Measurements from ENCODE around the gene MOV10L1. TPM values are rescaled to one million over a fixed set of nuclear protein-coding genes. Genes with fewer than 3 reads are reported as not detected.

The MOV10L1 gene
- total RNA-seq, 4 donors from 2014 or later = 0.33 to 1.5 (median 1.0) TPM

DNA sequence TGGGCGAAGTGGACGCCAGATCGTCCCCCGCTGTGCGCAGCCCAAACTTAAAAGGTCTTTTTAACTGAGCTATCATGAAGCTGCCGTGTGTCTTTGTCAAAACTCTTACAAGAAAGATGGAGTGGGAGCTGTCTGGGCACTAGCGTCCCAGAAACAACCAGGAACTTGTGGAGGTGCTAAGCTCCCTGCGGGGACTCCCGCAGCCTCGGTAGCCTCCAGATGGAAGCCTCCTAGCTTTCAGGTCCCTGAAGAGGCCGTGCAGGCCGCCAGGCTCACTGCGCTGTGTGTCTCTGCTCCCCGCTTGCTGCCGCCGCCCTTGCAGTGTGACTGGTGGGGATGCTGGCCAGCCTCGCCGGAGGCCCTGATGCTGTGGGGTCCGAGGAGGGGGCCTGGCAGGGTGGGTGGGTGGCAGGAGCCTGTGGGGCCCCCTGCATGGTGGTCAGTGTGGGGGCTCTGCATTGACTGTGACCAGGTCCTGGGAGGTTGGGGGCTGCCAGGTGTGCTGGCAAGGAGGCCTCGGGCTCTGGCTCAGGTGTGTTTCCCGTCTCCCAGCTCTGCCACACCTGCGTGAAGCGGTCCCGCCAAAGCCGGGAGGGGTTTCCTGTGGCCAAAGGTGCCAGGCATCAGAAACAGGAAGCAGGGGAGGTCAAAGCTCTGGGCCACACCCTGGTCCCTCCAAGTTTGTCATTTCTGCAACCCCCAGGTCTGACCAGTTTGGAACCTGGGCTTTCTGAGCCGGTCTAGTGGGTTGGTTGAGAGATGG lies 97.1 kb downstream of the MOV10L1 start:
- no peaks in the 10 kb centered on the region for H3K27me3 ChIP-seq
- H3K4me3 ChIP-seq (replicated peaks in 1 of 3) = peak overlapping the region in 2 of 3 donors; percentile 33 to 81
- H3K4me1 ChIP-seq = peaks cover 59 to 72% of the 10 kb centered on the region in 2 donors
- intact Hi-C loops (cut with DNase I) = no loop called here
- DNase-seq = no peak
- H3K36me3 ChIP-seq = no peaks in the 10 kb centered on the region
- TF ChIP-seq POLR2A (IDR thresholded peaks at IDR 0.05) = no peak
- TF ChIP-seq, protein P1, sequence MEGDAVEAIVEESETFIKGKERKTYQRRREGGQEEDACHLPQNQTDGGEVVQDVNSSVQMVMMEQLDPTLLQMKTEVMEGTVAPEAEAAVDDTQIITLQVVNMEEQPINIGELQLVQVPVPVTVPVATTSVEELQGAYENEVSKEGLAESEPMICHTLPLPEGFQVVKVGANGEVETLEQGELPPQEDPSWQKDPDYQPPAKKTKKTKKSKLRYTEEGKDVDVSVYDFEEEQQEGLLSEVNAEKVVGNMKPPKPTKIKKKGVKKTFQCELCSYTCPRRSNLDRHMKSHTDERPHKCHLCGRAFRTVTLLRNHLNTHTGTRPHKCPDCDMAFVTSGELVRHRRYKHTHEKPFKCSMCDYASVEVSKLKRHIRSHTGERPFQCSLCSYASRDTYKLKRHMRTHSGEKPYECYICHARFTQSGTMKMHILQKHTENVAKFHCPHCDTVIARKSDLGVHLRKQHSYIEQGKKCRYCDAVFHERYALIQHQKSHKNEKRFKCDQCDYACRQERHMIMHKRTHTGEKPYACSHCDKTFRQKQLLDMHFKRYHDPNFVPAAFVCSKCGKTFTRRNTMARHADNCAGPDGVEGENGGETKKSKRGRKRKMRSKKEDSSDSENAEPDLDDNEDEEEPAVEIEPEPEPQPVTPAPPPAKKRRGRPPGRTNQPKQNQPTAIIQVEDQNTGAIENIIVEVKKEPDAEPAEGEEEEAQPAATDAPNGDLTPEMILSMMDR (IDR thresholded peaks at IDR 0.05) = no peak
- H3K9me3 ChIP-seq = no peaks in the 10 kb centered on the region
- peak overlapping the region in 2 of 3 donors; percentile 67 to 77 for H3K27ac ChIP-seq
- 60 to 62% methylated on average over 8 to 15 of the region's 26 CpGs for WGBS, 2 donors

DNA sequence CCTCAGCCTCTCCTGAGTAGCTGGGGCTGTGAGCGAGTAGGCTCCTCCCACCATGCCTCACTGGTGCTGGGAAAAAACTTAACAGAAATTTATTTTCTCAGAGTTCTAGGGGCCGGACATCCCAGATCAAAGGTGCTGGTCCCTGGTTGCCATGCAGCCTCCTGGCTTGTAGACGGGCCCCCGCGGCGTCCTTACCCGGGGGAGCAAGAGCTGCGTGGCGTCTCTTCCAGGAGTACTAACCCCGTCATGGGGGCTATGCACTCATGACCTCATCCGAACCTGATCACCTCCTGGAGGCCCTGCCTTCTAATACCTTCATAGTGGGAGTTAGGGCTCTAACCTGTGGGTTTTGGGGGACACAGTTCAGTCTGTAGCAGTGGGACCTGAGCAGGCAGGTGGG lies 98.5 kb downstream of the MOV10L1 start:
- Histone ChIP-seq H3K27ac (no peak overlapping the region), H3K4me1 (peaks cover 48 to 61% of the 10 kb centered on the region in 2 donors), H3K27me3 (no peaks in the 10 kb centered on the region), H3K4me3 (replicated peaks in 1 of 3) (no peak overlapping the region), H3K9me3 (no peaks in the 10 kb centered on the region), H3K36me3 (no peaks in the 10 kb centered on the region)
- 86 to 94% methylated on average over 1 to 11 of the region's 11 CpGs for WGBS, 2 donors
- no peak for TF ChIP-seq POLR2A (IDR thresholded peaks at IDR 0.05)
- TF ChIP-seq, protein P1 (IDR thresholded peaks at IDR 0.05) = no peak
- intact Hi-C loops (cut with DNase I) = no loop called here
- DNase-seq = no peak

DNA sequence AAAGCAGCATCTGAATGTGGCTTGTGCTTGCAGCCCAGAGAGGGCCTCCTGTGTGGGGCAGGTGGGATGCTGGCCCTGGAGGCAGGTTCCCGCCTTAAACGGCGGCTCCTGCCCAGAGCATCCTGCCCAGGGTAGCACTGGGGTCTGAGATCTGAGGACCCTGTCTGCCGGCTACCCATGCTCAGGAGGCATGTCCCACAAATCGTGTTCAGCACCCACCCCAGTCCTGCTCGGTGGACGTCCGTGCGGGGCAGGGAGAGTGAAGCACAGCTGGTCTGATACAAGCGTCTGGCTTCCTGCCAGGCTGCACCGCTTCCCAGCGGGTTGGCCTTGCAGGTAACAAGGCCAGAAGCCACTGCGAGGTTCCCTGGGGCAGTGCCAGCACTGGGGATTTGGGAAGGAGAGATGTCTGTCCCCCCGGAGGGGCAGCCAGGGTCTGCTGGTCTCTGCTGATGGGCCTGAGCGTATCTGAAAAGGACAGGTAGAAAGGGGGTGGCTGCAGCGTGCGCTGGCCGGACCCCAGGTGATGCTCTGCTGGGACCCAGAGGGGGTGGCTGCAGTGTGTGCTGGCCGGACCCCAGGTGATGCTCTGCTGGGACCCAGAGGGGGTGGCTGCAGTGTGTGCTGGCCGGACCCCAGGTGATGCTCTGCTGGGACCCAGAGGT lies 99.5 kb downstream of the MOV10L1 start:
- no peak for TF ChIP-seq POLR2A (IDR thresholded peaks at IDR 0.05)
- TF ChIP-seq, protein P1 (IDR thresholded peaks at IDR 0.05) = no peak
- intact Hi-C loops (cut with DNase I) = no loop called here
- no peak for DNase-seq
- Histone ChIP-seq H3K4me1 (peaks cover 41 to 52% of the 10 kb centered on the region in 2 donors), H3K27me3 (no peaks in the 10 kb centered on the region), H3K9me3 (no peaks in the 10 kb centered on the region), H3K4me3 (replicated peaks in 1 of 3) (no peak overlapping the region), H3K36me3 (peaks cover 2 to 4% of the 10 kb centered on the region in 2 donors), H3K27ac (peak overlapping the region; percentile 80 to 91 (median 83))
- 84% methylated on average over 10 of the region's 20 CpGs; no CpG with 5 or more reads in 1 of the 2 donors for WGBS, 2 donors

DNA sequence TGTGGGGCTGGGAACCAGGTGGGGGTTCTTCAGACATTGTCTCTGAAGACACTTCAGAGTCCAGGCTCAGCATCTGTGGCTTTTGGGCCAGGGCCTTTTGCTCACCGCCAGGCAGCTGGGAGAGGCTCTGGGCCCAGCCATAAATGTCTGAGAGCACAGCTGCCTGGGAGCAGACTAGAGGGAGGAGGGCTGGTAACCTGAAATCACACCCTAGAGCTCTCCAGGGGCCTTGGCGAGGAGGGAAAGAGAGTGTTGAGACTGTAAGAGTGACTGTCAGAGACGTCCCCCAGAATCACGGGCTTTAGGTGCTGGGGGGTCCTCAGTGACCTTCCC lies 100.0 kb downstream of the MOV10L1 start:
- Histone ChIP-seq H3K27me3 (no peaks in the 10 kb centered on the region), H3K4me3 (replicated peaks in 1 of 3) (peak overlapping the region in 1 of 3 donors; percentile 23), H3K9me3 (no peaks in the 10 kb centered on the region), H3K36me3 (peaks cover 7 to 9% of the 10 kb centered on the region in 2 donors), H3K27ac (peak overlapping the region; percentile 80 to 91 (median 83)), H3K4me1 (peaks cover 37 to 47% of the 10 kb centered on the region in 2 donors)
- no peak for TF ChIP-seq POLR2A (IDR thresholded peaks at IDR 0.05)
- TF ChIP-seq, protein P1 (IDR thresholded peaks at IDR 0.05) = no peak
- intact Hi-C loops (cut with DNase I) = no loop called here
- no peak for DNase-seq
- 11 to 22% methylated on average over 3 of the region's 4 CpGs for WGBS, 2 donors

Measured in thyroid gland (tissue), 4 donors.